ENCODE results near the gene SETD1A.

Gene SETD1A

DNA sequence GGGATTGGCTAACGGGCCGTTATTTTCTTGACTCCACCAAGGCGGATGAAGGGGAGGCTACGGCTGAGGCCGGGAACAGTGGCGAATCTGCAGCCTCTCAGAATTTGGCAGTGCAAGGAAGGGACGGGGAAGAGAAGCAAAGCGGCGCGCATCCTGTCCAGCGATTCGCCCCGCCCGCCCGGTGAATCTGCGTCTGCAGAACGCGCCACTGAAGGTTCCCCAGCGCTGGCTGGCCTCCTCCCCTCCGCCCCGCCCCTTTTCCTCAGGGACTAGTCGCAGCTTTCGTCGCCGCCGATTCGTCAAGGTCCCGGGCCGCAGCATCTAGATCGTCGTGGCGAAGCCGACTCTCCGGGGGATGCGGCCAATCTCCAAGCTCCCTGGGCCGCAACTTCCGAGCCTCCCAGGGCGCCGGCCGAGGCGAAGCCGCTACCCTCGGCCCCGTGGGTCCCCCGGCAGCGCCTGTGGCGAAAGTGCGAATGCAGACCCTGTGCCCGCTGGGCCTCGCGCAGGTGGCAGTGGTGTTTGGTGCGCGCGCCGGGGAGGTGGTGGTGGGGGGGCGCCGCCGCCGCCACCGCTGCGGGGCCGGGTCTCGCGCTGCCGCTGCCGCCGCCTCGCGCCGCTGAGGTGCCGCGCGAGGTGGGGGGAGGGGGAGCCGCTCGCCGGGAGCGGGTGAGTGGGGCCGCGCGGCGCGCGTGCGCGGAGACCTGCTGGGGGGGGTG is at the start of gene SETD1A:
TSS of gene SETD1A (plus strand) at position 299 of the 719 bp plus-strand sequence. CDS start 978 bp downstream, outside the sequence.
- peak; percentile 93 to 99 (median 96) for DNase-seq (ENCODE audit: low read depth in 3 of 3)

- no peak for DNase-seq (ENCODE audit: low read depth in 3 of 3)
Measured at GRCh38 chr16:30910427-30911029, 47.0 kb upstream of the SETD1A start.

DNA sequence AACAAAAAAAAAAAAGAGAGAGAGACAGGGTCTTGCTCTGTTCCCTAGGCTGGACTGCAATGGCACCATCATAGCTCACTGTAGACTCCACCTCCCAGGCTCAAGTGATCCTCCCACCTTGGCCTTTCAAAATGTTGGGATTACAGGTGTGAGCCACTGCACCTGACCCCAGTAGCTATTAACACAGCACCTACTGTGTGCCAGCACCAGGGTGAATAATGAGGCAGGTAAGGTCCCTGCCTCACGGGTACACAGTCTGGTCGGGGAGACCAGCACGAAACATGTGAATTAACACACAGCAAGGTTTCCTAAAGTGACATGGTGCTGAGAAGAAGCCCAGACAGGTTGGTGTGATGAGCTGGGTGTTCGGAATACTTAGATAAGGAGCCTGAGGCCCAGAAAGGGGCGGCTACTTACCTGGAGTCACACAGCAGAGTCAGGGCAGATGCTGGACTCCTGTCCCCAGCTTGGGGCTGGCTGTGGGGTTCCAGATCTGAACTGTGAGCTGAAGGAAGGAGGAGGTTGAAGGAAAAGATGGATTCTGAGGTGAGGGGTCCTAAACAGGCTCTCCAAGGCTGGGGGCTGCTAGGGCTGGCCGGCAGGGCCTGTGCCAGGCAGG is 44.7 kb upstream of the SETD1A start:
- DNase-seq (ENCODE audit: low read depth in 3 of 3), result no peak

GRCh38 chr16:30914830-30915229 is 42.7 kb upstream of the SETD1A start:
- no peak for DNase-seq (ENCODE audit: low read depth in 3 of 3)

GRCh38 chr16:30918614-30919013 is 38.9 kb upstream of the SETD1A start:
- DNase-seq (ENCODE audit: low read depth in 3 of 3), result no peak

DNA sequence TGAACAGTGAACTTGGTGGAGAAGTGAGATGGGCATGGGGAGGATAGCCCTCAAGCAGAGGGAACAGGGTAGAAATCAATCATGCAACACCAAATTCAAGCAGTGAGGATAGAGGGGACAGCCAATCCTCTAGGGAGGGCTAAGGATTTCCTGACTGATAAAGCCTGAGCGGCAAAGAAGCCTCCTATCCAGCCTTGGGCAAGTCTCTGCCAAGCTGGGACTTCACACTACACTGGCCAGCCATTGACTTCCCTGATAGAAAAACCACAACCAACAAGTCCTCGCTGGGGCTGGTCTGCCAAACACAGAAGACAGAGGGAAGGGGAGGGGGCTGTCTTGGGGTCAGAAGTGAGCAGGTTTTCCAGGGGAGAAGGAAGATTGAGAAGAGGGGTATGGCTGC is 36.7 kb upstream of the SETD1A start:
- DNase-seq (ENCODE audit: low read depth in 3 of 3), result no peak

DNA sequence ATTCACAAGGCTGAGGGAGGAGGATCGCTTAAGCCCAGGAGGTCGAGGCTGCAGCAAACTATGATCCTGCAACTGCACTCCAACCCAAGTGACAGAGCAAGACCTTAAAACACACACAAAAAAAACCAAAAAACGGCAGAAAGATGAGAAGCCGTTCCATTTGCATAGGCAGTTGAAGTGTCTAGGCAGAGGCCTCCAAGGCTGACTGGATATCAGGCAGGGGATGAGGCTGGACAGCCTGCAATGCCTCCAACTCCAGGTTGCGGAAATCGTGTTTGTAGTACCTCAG is 36.2 kb upstream of the SETD1A start:
- no peak for DNase-seq (ENCODE audit: low read depth in 3 of 3)

DNA sequence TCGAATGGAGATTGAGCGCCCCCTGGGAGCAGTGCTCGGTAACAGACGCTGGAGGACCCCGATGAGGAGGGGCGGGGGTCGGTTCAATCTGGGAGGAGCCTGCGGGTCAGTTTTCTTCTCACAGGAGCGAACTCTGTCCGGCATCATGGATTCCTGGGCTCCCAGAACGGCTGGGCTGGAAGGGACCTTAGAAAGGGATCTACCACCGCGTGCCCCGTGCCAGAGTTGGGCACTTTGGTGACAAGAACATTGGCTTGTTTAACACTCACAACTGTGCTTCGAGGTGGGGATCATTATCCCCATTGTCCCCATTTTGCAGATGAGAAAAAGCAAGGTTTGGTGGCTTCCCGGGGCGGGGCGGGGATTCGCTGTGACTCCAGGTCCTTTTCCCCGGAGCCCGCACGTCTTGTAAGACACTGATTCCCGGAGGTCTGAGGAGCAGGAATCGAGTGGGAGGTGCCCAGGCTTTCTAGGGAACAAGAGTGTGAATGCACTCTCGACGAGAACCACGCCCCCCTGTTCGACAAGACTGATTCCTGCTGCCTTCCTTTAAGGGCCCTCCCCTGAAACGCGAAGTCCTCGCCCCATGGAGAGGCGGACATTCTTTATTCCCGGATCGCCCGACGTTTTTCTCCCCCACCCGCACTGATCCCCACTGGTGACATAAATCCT is 35.7 kb upstream of the SETD1A start:
- peak; percentile 74 to 89 (median 76) for DNase-seq (ENCODE audit: low read depth in 3 of 3)

DNA sequence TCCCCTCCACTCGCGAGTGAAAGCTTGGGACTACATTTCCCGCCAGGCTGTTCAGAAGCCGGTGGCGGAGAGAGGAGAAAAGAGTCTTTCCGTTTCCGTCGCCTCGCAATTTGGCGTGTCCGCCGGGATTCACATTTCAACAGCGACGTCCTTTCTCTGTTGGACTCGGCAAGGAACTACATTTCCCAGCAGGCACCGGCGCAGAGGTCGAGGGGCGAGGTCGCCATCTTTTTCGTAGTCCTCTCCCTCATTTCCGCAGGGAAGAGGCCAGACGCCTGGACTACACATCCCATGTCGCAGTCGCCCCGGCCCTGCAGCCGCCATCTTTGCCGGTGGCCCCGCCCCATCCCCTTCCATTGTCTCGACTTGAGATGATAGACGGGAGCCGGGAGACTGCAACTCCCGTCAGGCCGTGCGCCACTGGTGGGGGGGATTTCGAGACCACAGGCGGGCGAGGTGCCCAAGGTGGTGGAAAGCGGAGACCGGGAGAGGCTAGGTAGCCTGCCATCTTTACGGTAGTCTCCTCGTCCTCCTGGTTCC is 35.1 kb upstream of the SETD1A start:
- DNase-seq (ENCODE audit: low read depth in 3 of 3), result peak; percentile 98 to 100 (median 99)

- peak; percentile 93 to 95 (median 95) for DNase-seq (ENCODE audit: low read depth in 3 of 3)
Measured at GRCh38 chr16:30922960-30923535, 34.5 kb upstream of the SETD1A start.

DNA sequence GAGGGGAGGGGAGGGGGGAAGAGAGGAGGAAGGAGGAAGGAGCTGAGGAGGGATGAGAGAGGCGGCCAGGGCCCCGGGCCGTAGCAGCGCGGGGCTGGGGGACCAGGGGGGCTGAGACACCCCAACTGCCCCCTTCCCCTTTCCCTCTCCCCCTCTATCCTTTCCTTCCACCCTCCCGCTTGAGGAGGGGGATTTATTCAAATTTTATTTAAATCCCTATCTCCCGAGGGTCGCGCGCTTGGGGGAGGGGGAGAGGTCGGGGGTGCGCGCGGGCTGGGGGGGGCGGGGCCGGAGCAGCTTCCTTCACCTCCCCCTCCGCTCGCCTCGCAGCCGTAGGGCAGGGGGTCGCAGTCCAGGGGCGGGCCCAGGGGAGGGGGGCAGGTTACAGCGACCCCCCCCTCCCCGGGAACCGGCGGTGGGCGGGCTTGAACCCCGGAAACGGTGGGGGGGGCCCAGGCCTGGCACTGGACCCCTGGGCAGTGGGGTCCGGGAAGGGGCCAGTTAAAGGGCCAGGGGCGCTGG is 33.9 kb upstream of the SETD1A start, which contains the start of gene FBXL19:
TSS of gene FBXL19 (plus strand) at position 19 of the 522 bp plus-strand sequence. CDS start 2,183 bp downstream, outside the sequence.
- DNase-seq (ENCODE audit: low read depth in 3 of 3), result no peak

GRCh38 chr16:30924076-30924912 is 33.3 kb upstream of the SETD1A start:
- DNase-seq (ENCODE audit: low read depth in 3 of 3), result no peak

- no peak for DNase-seq (ENCODE audit: low read depth in 3 of 3)
Measured at GRCh38 chr16:30924913-30925631, 32.5 kb upstream of the SETD1A start.

- DNase-seq (ENCODE audit: low read depth in 3 of 3), result no peak
Measured at GRCh38 chr16:30925632-30925987, 31.9 kb upstream of the SETD1A start.

DNA sequence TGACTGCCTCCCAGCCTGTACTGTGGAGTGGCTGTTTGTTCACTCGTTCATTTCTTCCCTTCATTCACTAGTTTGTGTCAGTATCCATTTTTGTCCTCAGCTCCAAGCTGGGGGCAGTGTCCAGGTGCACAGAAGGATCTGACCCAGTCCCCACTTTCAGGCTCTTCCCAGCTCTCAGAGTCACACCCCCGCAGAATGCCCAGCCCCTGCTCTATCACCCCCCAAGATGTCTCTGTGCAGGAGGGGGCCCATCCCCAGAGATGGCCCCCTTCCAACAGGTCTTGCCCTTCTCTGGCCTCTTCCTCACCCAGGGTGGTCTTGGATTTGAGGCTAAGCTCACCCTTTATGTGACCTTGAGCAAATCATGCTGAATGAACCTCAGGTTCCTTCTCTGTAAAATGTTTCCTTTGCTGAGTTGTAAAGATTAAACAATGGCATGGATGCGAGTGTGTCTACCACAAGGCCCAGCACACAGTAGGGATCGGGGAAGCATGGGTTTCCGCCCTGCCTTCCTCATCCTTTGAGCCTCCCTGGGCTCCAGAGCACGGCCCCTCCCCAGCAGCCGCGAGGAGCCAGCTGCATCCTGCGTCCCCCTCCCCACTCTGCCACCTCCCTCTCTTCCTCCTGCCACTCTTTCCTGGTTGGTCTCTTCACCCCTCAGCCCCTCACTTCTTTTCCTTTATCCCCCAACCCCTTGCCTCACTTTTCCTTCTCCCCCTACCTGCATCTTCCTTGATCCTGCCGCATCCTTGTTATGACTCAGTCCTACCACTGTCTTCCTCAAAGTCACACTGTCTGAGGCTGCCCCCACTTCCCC is 31.4 kb upstream of the SETD1A start:
- no peak for DNase-seq (ENCODE audit: low read depth in 3 of 3)

- DNase-seq (ENCODE audit: low read depth in 3 of 3), result no peak
Measured at GRCh38 chr16:30926937-30927788, 30.4 kb upstream of the SETD1A start.

- no peak for DNase-seq (ENCODE audit: low read depth in 3 of 3)
Measured at GRCh38 chr16:30927789-30928378, 29.7 kb upstream of the SETD1A start.

DNA sequence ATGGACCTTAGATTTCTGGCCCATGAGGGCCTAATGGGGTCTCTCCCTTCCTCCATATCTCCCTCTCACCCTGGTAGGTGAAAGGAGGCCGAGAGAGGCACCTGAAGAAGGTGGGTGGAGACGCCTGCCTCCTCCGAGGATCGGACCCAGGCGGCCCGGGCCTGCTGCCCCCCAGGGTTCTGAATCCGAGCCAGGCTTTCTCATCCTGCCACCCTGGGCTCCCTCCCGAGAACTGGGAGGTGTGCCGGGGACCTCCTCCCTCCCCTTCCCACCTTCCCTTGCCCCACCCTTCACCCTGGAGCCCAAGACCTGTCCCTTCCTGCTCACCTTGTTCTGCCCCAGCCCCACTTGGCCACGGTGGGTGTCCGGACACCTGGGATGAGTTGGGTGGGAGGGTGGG is 29.2 kb upstream of the SETD1A start:
- DNase-seq (ENCODE audit: low read depth in 3 of 3), result no peak
